SK-N-SH treated with all-trans-retinoic acid at 6 μM for 48 hours (cell line): Measurements from ENCODE around the gene TLE2.

Source experiments
- ARNTL ChIP-seq: fragments of 450-650 bp; formaldehyde crosslinking; IDR thresholded peaks from 2 replicates; pipeline ENCODE4 v1.5.0; 2020; ENCODE audit warnings: low read depth, mild to moderate bottlenecking, moderate library complexity, borderline replicate concordance
- CSDC2 ChIP-seq: fragments of 250-450 bp; sonication (Bioruptor Pico); IDR thresholded peaks from 2 replicates; pipeline ENCODE4 v1.5.0; 2020; ENCODE audit warnings: mild to moderate bottlenecking, moderate library complexity
- GLIS3 ChIP-seq: fragments of 250-450 bp; sonication (Bioruptor Pico); IDR thresholded peaks from 2 replicates; pipeline ENCODE4 v1.5.0; 2020; ENCODE audit warnings: mild to moderate bottlenecking, moderate library complexity
- OSR1 ChIP-seq: fragments of 250-450 bp; sonication (Bioruptor Pico); IDR thresholded peaks from 2 replicates; pipeline ENCODE4 v1.8.0; 2022; ENCODE audit warnings: moderate library complexity, mild to moderate bottlenecking, inconsistent platforms
- PATZ1 ChIP-seq: fragments of 250-450 bp; sonication (Bioruptor Pico); IDR thresholded peaks from 2 replicates; pipeline ENCODE4 v1.8.0; 2020; ENCODE audit warnings: mild to moderate bottlenecking, moderate library complexity, borderline replicate concordance
- SNAI2 ChIP-seq: fragments of 250-450 bp; sonication (Bioruptor Pico); IDR thresholded peaks from 2 replicates; pipeline ENCODE4 v1.5.0; 2020; ENCODE audit warnings: mild to moderate bottlenecking, moderate library complexity
- TOX ChIP-seq: fragments of 250-450 bp; sonication (Bioruptor Pico); IDR thresholded peaks from 2 replicates; pipeline ENCODE4 v1.8.0; 2021; ENCODE audit warnings: mild to moderate bottlenecking, moderate library complexity, borderline replicate concordance
- ZC3H10 ChIP-seq: fragments of 250-450 bp; sonication (Bioruptor Pico); IDR thresholded peaks from 2 replicates; pipeline ENCODE4 v1.5.1; 2021; ENCODE audit warnings: mild to moderate bottlenecking, moderate library complexity
- ZFP3 ChIP-seq: fragments of 250-450 bp; sonication (Bioruptor Pico); IDR thresholded peaks from 2 replicates; pipeline ENCODE4 v1.5.0; 2020; ENCODE audit warnings: mild to moderate bottlenecking, moderate library complexity

- TF ChIP-seq PATZ1 (CRISPR knock-in tag) (peak; percentile 40; the same call in 1 of the 2 replicates), CSDC2 (peak; percentile 98), GLIS3 (CRISPR knock-in tag) (no peak), ZFP3 (CRISPR knock-in tag) (peak; percentile 89), ARNTL (CRISPR knock-in tag) (peak; percentile 86; the same call in 1 of the 2 replicates), ZC3H10 (no peak), TOX (CRISPR knock-in tag) (no peak), SNAI2 (peak; percentile 94), OSR1 (CRISPR knock-in tag) (no peak)
Observed at GRCh38 chr19:2962018-2962670, 66.9 kb downstream of the TLE2 start.
